SK-N-MC (cell line): Measurements from ENCODE around the gene ADGRL3.

Experiments used
- EZH2 ChIP-seq: fragments of 200-600 bp; sonication (generic); IDR thresholded peaks from one replicate; pipeline ENCODE4 v1.6.1; 2017; ENCODE audit warnings: antibody characterized with exemption
- FOXP2 ChIP-seq: optimal IDR thresholded peaks from 2 replicates; pipeline ENCODE3; 2011; ENCODE audit warnings: mild to moderate bottlenecking, moderate library complexity; ENCODE audit not compliant: insufficient read depth; ENCODE audit errors: extremely low read length, control extremely low read depth
- POLR2AphosphoS5 ChIP-seq: IDR thresholded peaks from 2 replicates; pipeline ENCODE4 v1.6.1; 2012; ENCODE audit warnings: mild to moderate bottlenecking, low read depth, low read length, borderline replicate concordance

DNA sequence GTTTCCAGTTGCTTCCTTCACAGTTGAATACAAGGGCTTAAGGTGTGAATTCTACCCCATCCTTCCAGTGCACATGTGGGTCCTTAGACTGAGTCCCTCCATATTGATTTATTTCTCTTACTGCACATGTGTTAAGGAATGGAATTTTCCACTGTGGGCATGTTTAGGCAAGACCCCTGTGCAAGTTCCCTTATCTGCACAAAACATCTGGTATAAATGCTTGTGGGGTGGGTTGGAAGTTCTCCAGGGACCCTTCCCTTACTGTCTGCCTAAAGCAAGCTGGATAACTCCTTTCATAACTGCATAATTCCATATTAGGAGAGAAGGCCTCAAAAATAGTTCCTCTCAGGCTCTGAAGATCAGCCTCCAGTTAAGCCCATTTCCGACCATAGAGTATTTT, 570.9 kb downstream of the ADGRL3 start:
- no peak for TF ChIP-seq POLR2AphosphoS5
- no peak for TF ChIP-seq EZH2
- TF ChIP-seq FOXP2 = no peak
